Adrenal gland (tissue), 5 donors: ENCODE measurements around the gene CEP104.

ENCODE experiments used
- POLR2A ChIP-seq, 2 donors: fragments of 450-650 bp; IDR thresholded peaks; one replicate each; pipeline ENCODE4 v1.6.1; 2017; ENCODE audit warnings: antibody characterized with exemption in 2 of 2, mild to moderate bottlenecking in 2 of 2, moderate library complexity in 1 of 2
- TF ChIP-seq, protein P1 (sequence below), 6 experiments: fragments of 450-650 bp in 4 of 6; fragments of 200-600 bp in 2 of 6; sonication (generic) in 1 of 6; IDR thresholded peaks; 1 replicate in 5 of 6; 2 replicates in 1 of 6; pipeline versions ENCODE4 v1.5.1 to v1.8.0; 2016 to 2021; ENCODE audit warnings: antibody characterized with exemption in 6 of 6, mild to moderate bottlenecking in 2 of 6, moderate library complexity in 1 of 6
- donor health status: DM: no; HTN: no; CAD: no.

DNA sequence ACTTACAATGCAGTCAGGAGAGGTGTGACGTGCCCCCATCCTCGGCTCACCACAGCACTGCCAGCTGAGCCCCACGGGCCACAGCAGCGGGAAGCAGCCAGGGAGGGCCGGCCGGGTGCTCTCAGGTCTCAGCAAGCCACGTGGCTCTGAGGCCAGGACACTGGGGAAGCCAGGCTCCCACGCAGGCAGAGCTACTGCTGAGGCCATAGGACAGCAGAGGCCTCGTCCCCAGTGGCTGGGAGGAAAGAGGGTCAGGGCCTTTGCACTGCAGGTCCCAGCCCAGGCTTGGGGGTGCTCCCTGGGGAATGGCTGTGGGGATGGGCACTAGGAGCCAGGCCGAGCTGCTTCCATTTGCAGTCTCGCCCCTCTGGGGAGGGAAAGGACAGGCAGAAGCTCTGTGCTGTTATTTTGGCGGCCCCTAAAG lies 66.5 kb downstream of the CEP104 start:
- TF ChIP-seq, protein P1, sequence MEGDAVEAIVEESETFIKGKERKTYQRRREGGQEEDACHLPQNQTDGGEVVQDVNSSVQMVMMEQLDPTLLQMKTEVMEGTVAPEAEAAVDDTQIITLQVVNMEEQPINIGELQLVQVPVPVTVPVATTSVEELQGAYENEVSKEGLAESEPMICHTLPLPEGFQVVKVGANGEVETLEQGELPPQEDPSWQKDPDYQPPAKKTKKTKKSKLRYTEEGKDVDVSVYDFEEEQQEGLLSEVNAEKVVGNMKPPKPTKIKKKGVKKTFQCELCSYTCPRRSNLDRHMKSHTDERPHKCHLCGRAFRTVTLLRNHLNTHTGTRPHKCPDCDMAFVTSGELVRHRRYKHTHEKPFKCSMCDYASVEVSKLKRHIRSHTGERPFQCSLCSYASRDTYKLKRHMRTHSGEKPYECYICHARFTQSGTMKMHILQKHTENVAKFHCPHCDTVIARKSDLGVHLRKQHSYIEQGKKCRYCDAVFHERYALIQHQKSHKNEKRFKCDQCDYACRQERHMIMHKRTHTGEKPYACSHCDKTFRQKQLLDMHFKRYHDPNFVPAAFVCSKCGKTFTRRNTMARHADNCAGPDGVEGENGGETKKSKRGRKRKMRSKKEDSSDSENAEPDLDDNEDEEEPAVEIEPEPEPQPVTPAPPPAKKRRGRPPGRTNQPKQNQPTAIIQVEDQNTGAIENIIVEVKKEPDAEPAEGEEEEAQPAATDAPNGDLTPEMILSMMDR (IDR thresholded peaks at IDR 0.05), result no peak
- TF ChIP-seq POLR2A (IDR thresholded peaks at IDR 0.05), result no peak
